ENCODE results near the gene MYL12A.

Gene MYL12A

DNA sequence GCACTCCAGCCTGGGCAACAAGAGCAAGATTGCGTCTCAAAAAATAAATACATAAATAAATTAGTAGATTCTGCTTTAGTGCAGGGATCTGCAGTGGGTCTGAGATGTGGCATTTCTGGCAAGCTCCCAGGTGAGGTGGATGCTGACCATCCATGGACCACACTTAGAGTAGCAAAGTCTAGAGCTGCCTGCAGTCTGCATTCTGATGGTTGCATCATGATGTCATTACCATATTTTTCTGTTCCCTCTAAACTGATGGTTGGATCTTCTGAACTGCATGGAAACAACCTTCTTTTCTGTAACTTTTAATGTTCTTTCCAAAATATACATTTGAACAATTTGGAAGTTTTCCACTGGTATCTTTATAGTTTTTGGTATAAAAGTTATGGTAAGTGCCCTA lies 57.2 kb downstream of the MYL12A start:
- Histone ChIP-seq H3K56ac (ENCODE audit: low read length) (no peak overlapping the region), H3K4me3 (ENCODE audit: low read length) (no peak overlapping the region), H3K4ac (ENCODE audit: low read depth, low read length) (no peak overlapping the region), H4K5ac (ENCODE audit: low read length) (no peak overlapping the region), H3K27ac (ENCODE audit: low read depth, low read length) (no peak overlapping the region), H3K4me2 (ENCODE audit: low read length) (no peak overlapping the region), H2BK15ac (replicated peaks; ENCODE audit: low read depth) (no peak overlapping the region), H2BK5ac (ENCODE audit: low read length) (no peak overlapping the region), H3K79me1 (ENCODE audit: low read length) (no peaks in the 10 kb centered on the region), H2AK5ac (ENCODE audit: low read length) (no peak overlapping the region), H3K27me3 (ENCODE audit: insufficient read depth, low read length, poor library complexity) (no peaks in the 10 kb centered on the region), H3K9ac (ENCODE audit: low read length) (no peak overlapping the region), H3K36me3 (ENCODE audit: control insufficient read depth, insufficient read depth, low read length) (no peaks in the 10 kb centered on the region), H3K23ac (ENCODE audit: low read length) (no peak overlapping the region), H4K8ac (ENCODE audit: low read depth, low read length) (no peak overlapping the region), H3K18ac (ENCODE audit: low read length) (no peak overlapping the region), H3K4me1 (ENCODE audit: control insufficient read depth, low read depth, low read length) (peaks cover 2% of the 10 kb centered on the region), H2BK120ac (ENCODE audit: low read depth, low read length) (no peak overlapping the region), H3K79me2 (ENCODE audit: control insufficient read depth, insufficient read depth, low read length) (no peaks in the 10 kb centered on the region)
- WGBS (ENCODE audit: extremely low coverage, insufficient coverage, low lambda C conversion rate) = no CpG with 5 or more reads among the region's 1 CpG
- no peak for DNase-seq

DNA sequence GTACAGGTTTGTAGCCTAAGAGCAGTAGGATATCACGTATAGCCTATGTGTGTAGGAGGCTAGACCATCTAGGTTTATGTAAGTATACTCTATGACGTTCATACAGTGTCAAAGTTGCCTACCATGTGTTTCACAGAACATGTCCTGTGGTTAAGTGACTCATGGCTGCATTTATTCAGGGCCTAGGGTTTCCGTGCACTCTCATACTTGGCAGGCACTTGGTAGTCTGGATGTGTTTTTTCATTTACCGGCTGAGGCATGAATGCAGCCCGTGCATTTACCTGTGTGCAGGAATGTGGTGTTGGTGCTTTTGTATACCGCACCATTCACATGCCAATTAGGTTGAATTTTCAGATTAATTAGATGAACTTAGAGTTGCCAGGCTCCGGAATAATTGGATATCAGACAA lies 57.8 kb downstream of the MYL12A start:
- no peak overlapping the region for H2BK120ac ChIP-seq (ENCODE audit: low read depth, low read length)
- H3K27ac ChIP-seq (ENCODE audit: low read depth, low read length) = no peak overlapping the region
- H3K4ac ChIP-seq (ENCODE audit: low read depth, low read length) = no peak overlapping the region
- H3K56ac ChIP-seq (ENCODE audit: low read length) = no peak overlapping the region
- H2BK5ac ChIP-seq (ENCODE audit: low read length) = no peak overlapping the region
- H3K18ac ChIP-seq (ENCODE audit: low read length) = no peak overlapping the region
- DNase-seq = no peak
- no CpG with 5 or more reads among the region's 7 CpGs for WGBS (ENCODE audit: extremely low coverage, insufficient coverage, low lambda C conversion rate)
- H3K4me3 ChIP-seq (ENCODE audit: low read length) = no peak overlapping the region
- no peak overlapping the region for H2BK15ac ChIP-seq (replicated peaks; ENCODE audit: low read depth)
- peaks cover 2% of the 10 kb centered on the region for H3K4me1 ChIP-seq (ENCODE audit: control insufficient read depth, low read depth, low read length)
- no peak overlapping the region for H3K9ac ChIP-seq (ENCODE audit: low read length)
- H3K79me2 ChIP-seq (ENCODE audit: control insufficient read depth, insufficient read depth, low read length) = no peaks in the 10 kb centered on the region
- no peak overlapping the region for H2AK5ac ChIP-seq (ENCODE audit: low read length)
- H4K8ac ChIP-seq (ENCODE audit: low read depth, low read length) = no peak overlapping the region
- no peaks in the 10 kb centered on the region for H3K36me3 ChIP-seq (ENCODE audit: control insufficient read depth, insufficient read depth, low read length)
- no peak overlapping the region for H3K4me2 ChIP-seq (ENCODE audit: low read length)
- H3K27me3 ChIP-seq (ENCODE audit: insufficient read depth, low read length, poor library complexity) = no peaks in the 10 kb centered on the region
- H3K23ac ChIP-seq (ENCODE audit: low read length) = peak overlapping the region; percentile 56
- H3K79me1 ChIP-seq (ENCODE audit: low read length) = no peaks in the 10 kb centered on the region
- H4K5ac ChIP-seq (ENCODE audit: low read length) = no peak overlapping the region
